ENCODE results near the gene EFCAB6.

GRCh38 chr22:43515411-43515810 lies 296.7 kb downstream of the EFCAB6 start:
- TF ChIP-seq, protein P1, sequence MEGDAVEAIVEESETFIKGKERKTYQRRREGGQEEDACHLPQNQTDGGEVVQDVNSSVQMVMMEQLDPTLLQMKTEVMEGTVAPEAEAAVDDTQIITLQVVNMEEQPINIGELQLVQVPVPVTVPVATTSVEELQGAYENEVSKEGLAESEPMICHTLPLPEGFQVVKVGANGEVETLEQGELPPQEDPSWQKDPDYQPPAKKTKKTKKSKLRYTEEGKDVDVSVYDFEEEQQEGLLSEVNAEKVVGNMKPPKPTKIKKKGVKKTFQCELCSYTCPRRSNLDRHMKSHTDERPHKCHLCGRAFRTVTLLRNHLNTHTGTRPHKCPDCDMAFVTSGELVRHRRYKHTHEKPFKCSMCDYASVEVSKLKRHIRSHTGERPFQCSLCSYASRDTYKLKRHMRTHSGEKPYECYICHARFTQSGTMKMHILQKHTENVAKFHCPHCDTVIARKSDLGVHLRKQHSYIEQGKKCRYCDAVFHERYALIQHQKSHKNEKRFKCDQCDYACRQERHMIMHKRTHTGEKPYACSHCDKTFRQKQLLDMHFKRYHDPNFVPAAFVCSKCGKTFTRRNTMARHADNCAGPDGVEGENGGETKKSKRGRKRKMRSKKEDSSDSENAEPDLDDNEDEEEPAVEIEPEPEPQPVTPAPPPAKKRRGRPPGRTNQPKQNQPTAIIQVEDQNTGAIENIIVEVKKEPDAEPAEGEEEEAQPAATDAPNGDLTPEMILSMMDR (conservative IDR thresholded peaks at IDR 0.05; ENCODE audit: low read depth, low read length), result no peak
- TF ChIP-seq POLR2A (IDR thresholded peaks at IDR 0.05; ENCODE audit: low read depth, low read length) (no peak), MAFK (IDR thresholded peaks at IDR 0.05; ENCODE audit: low read depth, low read length) (no peak), MAZ (IDR thresholded peaks at IDR 0.05; ENCODE audit: borderline replicate concordance, low read depth, low read length) (no peak), MXI1 (IDR thresholded peaks at IDR 0.05; ENCODE audit: borderline replicate concordance, low read depth, low read length) (no peak)
- TF ChIP-seq, protein P2, sequence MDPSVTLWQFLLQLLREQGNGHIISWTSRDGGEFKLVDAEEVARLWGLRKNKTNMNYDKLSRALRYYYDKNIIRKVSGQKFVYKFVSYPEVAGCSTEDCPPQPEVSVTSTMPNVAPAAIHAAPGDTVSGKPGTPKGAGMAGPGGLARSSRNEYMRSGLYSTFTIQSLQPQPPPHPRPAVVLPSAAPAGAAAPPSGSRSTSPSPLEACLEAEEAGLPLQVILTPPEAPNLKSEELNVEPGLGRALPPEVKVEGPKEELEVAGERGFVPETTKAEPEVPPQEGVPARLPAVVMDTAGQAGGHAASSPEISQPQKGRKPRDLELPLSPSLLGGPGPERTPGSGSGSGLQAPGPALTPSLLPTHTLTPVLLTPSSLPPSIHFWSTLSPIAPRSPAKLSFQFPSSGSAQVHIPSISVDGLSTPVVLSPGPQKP (IDR thresholded peaks at IDR 0.05; ENCODE audit: borderline replicate concordance, low read depth, low read length), result no peak
